HG02870 (cell line): ENCODE measurements around the gene CPNE6.
"Not testable (repeated sequence)": the region's sequence is repeated elsewhere in the genome, so short reads cannot be mapped to it uniquely, and the experiment has no call there.

Source experiments
- ATAC-seq: cut with Tn5 transposase; IDR thresholded peaks from one replicate; pipeline ENCODE4 v1.9.1; 2021; ENCODE audit warnings: mild to moderate bottlenecking, moderate library complexity; ENCODE audit not compliant: unreplicated experiment

CPNE6 gene

GRCh38 chr14:24071144-24071697 lies at the start of gene CPNE6:
CPNE6 (plus strand) TSS chr14:24071562; CDS start chr14:24072937, 1,375 bp downstream.
- no peak for ATAC-seq

DNA sequence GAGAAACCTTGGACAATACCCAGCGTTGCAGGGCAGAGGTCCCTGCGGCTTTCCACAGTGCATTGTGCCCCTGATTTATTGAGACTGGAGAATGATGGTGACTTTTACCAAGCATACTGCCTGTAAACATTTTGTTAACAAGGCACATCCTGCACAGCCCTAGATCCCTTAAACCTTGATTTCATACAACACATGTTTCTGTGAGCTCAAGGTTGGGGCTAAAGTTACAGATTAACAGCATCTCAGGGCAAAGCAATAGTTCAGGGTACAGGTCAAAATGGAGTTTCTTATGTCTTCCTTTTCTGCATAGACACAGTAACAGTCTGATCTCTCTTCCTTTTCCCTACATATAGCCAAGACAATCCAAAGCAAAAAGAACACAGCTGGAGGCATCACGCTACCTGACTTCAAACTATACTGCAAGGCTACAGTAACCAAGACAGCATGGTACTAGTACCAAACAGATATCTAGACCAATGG lies 46.4 kb upstream of the CPNE6 start:
- not testable (repeated sequence) for ATAC-seq

- not testable (repeated sequence) for ATAC-seq
These were observed 41.7 kb upstream of the CPNE6 start for GRCh38 chr14:24029687-24030086.

- not testable (repeated sequence) for ATAC-seq
These were observed 40.0 kb upstream of the CPNE6 start for GRCh38 chr14:24031331-24031730.

GRCh38 chr14:24032727-24033418 lies 38.5 kb upstream of the CPNE6 start:
- ATAC-seq = no peak

DNA sequence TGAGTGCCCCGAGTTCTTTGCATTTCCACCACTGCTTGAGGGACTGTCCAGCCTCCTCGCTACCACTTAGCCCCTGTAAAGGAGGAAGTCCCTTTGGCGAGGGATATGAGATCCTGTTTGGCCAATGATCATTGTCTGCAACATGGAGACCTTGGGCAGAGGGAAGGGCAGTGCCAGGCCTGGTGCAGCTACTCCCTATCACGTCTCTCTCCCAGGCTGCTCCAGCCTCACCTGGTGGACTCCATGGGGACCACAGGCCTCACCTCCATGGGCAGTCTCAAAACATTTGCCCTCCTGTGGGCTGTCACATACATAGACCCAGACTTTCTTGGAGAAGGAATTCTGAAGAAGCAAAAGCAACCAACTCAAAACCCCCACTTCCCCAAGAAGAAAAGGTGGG lies 35.6 kb upstream of the CPNE6 start:
- ATAC-seq = peak; percentile 4

DNA sequence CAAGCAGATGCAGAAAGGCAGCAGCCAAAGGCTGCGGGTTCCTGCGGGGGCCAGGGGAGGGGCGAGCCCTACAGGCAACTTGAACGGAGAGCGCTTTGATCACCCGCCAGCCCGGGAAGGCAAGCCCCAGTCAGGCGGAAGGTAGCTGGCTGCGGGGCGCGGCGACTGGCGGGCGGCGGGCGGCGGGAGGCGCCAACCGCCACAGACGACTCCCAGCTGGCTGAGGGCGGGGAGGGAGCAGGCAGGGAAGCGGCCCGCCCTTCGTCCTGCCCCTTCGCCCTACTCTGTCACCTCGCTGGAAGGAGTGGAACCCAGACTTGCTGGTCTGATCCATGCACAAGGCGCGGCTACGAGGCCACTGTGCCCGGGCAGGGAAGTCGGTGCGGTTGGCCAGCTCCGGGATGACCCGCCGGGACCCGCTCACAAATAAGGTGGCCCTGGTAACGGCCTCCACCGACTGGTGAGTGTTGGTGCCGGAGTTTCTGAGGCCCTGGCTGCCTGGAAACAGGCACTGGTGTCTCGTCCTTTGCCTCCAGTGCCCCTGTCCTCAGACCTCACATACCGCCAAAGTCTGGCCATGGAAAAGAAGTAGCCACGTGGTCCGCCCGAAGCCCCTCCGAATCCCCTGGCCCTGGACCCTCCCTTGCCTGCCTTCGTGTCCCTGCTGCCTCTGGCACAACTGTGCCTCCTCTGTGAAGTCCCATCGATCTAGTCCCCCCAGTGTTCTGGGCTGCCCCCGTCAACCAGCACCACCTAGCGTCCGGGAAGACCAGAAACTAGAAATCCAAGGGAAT lies 35.0 kb upstream of the CPNE6 start:
- ATAC-seq = peak; percentile 64

GRCh38 chr14:24036963-24037657 lies 34.3 kb upstream of the CPNE6 start:
- not testable (repeated sequence) for ATAC-seq

GRCh38 chr14:24037658-24038037 lies 33.7 kb upstream of the CPNE6 start:
- no peak for ATAC-seq

DNA sequence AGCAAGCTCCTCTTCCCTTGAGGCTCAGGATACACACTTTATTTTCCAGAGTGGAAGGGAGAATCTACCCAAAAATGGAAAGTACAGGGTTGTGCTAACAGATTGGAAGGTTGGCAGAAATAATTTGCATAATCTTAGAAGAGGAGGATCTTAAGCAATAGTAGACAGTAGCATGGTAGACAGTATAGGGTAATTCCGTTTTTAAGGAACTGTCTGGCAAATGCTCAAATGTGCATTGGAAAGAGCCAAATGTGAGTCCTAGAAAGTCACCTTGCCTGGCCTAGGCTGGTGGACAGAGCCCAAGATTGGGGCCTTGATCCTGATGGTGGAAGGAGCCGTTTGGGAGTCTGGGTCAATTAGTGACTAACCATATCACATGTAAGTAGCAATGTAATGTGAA lies 32.7 kb upstream of the CPNE6 start:
- ATAC-seq = no peak

GRCh38 chr14:24040692-24041091 lies 30.7 kb upstream of the CPNE6 start:
- ATAC-seq = no peak

GRCh38 chr14:24042746-24043145 lies 28.6 kb upstream of the CPNE6 start:
- no peak for ATAC-seq

- not testable (repeated sequence) for ATAC-seq
These were observed 22.4 kb upstream of the CPNE6 start for GRCh38 chr14:24049002-24049401.

DNA sequence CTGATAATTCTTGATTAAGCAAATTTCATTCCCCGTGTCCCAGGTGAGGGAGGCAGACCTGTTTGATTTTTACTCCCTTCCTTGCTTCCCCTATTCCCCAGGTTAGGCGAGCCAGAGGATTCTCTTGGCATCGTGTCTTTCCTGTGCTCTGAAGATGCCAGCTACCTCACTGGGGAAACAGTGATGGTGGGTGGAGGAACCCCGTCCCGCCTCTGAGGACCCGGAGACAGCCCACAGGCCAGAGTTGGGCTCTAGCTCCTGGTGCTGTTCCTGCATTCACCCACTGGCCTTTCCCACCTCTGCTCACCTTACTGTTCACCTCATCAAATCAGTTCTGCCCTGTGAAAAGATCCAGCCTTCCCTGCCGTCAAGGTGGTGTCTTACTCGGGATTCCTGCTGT lies 20.6 kb upstream of the CPNE6 start:
- ATAC-seq = not testable (repeated sequence)

GRCh38 chr14:24051176-24051788 lies 20.1 kb upstream of the CPNE6 start:
- ATAC-seq = peak; percentile 19

DNA sequence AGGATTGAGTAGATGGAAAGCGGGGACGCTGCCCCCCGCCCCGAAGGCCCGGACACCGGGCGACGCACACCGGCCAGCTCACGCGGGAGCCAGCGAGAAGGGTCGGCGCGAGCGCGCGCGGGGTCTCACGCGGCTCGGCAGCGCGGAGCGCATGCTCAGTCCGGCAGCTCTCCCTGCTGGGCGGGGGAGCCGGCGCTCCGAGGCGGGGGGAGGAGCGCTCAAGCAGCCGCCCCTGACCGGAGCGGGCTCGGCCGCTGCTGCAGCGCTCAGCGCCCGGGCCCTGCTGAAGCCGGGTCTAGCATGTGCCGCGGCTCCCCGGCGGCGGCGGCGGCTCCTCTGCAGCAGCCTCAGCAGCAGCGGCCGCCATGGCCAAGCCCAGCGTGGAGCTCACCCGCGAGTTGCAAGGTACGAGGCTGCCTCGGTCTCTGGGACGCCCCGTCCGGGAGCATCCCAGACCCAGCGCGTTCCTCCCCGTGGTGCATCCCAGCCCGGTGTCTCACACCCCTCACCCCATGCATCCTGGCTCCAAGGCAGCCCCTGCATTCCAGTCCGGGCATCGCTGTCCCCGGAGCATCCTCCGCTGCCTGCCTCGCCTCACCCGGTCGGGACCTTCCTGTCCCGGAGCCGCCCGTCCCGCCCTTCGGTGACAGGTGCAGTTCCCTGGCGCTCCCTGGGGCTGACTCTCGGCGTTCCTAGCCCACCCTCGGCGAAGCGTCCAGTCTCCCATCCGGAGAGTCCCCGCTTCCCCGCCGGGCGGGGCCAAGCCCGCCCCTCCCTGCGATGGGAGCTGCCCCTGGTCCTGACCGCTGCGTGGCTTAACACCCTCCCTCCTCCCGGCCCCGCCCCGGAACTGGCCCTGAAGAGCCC lies 19.3 kb upstream of the CPNE6 start, which contains the start of gene CARMIL3:
Gene CARMIL3, plus strand, starts transcription at position 221 of the 867 bp plus-strand sequence. Its CDS starts 145 bp downstream, at position 366.
- ATAC-seq = peak; percentile 56

DNA sequence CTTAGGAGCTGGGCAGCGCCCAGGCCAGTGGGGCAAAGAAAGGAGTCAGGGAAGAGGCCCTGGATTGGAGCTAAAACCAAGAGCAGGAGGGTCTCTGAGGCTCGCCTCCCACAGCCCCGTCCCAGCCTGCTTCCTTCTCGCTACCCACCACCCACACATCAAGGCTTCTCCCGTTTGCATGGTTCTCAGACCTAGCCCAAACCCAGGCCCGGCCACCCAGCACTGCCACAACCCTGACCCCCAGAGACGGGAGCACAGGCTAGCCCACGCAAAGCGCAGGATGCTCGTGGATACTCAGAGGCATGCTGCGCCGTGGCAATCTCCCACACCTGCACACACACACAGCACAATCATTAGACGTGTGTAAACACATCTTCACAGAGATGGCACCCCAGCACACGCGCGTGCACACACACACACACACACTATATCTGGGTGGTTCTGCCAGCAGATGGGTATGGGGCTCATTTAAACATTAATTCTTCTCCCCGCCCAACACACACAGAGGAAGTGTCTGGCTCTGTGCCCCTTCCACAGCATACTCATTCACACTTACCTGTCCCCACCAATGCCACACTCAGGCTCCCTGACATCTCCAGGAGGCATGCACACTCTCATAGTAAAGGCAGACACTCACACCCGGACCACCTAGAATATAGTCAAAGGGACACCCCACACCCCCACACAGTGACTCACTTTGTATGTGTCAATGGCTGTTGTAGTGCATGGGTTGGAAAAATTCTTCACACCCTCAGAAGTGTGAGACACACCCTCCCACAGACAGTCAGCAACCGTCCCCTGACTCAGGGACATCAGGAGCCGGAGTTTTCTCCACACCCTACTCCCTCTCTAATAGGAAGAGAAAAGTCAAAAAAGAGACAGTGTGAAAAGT lies 18.5 kb upstream of the CPNE6 start:
- ATAC-seq = no peak

DNA sequence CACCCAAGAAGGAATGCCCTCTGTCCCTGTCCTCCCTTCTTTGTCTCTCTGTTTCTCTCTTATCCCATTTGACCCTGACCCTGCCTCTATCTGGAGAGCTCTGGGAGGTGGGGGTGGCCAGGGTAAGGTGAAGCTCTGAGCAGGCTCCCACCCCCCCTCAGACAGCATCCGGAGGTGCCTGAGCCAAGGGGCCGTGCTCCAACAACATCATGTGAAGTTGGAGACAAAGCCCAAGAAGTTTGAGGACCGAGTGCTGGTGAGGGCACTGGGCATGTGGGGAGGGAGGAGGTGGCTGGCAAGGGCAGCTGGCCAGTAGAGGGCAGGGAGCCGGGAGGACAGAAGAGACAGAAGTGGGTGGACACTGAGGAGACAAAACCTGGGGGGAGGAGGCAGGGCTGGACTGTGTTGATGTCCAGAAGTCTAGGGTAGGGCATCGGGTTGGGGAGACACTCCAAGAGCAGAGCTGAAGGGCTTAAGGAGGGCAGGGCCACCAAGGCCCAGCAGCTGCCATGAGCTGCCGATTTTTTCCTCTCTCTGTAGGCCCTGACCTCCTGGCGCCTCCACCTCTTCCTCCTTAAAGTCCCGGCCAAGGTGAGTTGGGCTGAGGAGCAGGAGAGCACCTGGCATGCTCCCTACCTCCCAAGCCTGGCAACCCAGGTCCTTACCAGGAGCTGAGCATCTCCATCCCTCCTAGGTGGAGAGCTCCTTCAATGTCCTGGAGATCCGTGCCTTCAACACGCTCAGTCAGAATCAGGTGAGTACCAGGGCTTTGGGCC lies 17.6 kb upstream of the CPNE6 start:
- ATAC-seq = no peak
